Activated CD4-positive, CD25-positive, alpha-beta regulatory T cell (primary cell): ENCODE results near the gene DOC2B.
"Not testable (repeated sequence)": the region's sequence is repeated elsewhere in the genome, so short reads cannot be mapped to it uniquely, and the experiment has no call there.

Source experiments
- DNase-seq, 4 experiments: peaks; one replicate each; lab custom pipeline; 2025; lab: John Stamatoyannopoulos, UW

DOC2B gene

DNA sequence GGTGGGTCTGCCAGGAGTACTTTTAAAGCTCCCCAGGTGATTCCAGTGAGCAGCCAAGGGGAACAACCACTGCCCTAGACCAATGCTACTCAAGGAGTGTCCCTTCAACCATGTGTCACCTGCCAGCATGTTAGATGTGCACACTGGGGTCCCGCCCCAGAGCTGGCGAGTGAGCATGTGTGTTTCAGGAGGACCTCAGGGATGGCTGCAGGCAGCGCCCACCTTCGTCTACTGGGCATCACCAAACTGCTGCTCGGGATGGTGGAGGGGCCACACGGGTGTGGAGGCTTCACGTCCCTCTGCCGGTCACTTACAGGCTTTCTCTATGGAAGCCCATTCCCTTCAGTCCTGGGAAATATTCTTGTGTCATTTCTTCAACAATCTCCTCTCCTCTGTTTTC, 29.0 kb upstream of the DOC2B start:
- DNase-seq, result no peak

DNA sequence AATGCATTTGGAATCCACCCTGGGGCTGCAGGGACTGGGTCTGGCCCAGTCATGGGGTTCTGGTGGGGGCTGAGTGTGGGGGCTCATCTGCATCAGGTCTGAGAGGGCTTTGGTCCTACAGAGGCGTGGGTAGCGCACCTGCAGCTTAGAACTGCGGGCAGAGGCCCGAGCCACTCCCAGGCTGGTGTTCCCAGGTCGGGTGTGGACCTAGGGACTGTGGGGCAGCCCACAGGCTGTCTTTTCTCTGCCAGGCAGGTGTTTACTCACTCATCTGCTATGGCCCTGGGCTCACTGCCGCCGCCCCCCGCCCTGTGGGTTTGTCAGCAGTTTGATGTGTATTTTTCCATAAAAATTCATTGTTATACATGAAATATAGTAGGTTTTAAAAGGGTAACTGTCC, 27.0 kb upstream of the DOC2B start:
- no peak for DNase-seq

DNA sequence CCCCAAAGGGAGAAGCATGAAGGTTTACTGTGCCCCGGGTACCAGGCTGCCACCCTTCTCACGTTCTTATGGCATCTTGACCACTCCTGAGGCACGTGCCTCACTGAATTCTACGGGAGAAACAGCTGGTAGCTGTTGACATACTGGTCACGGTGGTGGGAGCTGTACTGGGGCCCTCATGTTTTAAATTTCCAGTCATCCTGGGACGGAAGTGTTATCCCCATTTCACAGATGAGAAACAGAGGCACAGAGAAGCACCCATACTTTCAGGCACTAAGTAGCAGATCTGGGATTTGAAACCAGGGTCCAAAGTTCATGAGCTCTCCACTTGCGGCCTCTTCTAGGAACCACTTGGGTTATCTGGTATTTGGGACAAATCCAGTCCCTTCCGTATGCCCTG, 26.3 kb upstream of the DOC2B start:
- DNase-seq, result no peak

DNA sequence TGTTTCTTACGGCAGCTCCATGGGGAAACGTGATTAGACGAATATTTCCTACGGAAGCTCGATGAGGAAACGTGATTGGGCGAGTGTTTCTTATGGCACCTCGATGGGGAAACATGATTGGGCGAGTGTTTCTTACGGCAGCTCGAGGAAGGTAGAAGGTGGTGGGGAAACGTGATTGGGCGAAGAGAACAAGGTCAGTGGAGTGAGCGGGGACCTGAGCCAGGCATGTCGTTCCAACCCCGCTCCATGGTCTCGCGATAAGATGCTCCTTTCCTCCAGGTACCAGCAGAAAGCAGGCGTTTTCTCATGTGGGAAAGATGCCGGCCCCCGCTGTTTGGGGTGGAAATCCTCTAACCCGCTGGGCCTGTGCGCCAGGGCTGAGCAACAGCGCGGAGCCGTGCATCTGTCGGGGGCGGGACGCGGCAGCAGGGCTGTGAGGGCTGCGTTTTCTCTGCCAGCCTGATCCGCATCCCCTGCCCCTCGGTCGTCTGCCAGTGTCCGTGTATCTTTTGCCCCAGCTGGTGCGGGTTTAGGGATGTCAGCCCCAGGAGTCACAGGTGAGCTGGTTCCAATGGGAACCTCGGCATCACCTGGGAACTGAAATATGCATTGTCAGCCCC, 25.6 kb upstream of the DOC2B start:
- no peak for DNase-seq

DNA sequence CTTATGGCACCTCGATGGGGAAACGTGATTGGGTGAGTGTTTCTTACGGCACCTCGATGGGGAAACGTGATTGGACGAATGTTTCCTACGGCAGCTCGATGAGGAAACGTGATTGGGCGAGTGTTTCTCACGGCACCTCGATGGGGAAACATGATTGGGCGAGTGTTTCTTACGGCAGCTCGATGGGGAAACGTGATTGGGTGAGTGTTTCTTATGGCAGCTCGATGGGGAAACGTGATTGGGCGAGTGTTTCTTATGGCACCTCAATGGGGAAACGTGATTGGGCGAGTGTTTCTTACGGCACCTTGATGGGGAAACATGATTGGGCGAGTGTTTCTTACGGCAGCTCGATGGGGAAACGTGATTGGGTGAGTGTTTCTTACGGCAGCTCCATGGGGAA, 25.0 kb upstream of the DOC2B start:
- not testable (repeated sequence) for DNase-seq

DNA sequence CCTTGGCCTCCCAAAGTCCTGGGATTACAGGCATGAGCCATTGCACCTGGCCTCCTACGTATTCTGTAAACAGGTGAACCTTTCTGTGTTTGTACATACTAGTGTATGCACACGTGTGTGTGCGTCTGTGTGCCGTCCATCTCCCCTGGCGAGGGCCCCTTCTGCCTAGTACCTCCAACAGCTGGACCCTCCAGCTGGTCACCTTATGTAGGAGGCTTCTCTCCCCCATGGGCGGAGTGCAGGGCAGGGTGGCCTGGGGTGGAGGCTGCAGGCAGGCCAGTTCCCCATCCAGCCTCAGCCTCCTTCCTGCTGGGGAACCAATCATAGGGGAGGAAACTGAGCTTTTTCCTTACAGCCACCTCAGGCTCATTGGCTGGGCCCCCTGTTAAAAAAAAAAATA, 24.4 kb upstream of the DOC2B start:
- no peak for DNase-seq

DNA sequence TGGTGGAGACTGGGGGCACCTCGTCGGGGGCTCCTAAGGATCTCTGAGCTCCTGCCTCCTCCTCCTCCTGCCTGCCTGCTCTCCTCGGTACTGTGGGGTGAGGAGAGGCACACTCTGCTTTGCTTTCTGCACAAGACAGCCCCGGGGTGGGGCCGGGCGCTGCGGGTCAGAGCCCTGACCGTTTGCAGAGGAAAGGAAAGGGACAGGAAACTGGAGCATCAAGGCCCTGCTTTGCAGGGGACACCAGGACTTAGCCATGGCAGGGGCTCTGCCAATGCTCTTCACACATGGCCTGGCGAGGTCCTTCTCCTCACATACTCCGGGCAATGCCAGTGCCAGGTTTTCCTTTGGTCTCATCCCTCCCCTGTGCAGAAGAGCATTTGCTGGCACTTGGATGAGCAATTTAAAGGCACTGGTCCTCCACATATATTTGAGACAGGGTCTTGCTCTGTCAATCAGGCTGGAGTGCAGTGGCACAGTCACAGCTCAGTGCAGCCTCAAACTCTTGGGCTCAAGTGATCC, 23.8 kb upstream of the DOC2B start:
- no peak for DNase-seq

DNA sequence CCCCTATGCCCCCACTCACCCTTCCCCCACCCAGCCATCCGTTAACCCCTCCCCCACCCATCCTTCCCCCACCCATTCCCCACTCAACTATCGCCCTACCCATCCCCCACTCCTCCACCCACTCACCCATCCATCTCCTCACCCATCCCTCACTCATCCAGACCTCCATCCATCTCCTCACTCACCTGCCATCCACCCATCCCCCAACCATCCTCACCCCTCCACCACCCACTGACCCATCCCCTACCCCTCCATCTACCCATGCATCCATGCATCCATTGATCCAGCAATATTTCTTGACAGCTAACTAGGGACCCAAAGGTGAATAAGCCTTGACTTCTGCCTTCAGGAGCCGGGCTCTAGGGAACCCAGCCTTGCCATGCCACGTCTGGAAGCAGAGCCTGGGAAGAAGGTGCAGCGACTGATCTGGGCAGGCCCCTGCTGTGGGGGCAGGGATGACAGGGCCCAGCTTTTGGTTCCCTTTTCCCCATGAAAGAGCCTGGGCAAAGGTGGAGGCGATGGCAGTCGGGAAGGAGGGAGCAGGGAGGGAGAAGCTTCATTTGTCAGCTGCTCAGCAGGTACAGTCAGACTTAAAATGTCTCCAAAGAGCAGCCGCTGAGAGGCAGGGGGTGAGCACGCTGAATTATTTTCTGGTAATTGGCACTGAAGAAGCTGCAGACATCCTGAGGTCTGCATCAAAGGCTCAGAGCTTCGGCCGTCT, 23.1 kb upstream of the DOC2B start:
- no peak for DNase-seq

DNA sequence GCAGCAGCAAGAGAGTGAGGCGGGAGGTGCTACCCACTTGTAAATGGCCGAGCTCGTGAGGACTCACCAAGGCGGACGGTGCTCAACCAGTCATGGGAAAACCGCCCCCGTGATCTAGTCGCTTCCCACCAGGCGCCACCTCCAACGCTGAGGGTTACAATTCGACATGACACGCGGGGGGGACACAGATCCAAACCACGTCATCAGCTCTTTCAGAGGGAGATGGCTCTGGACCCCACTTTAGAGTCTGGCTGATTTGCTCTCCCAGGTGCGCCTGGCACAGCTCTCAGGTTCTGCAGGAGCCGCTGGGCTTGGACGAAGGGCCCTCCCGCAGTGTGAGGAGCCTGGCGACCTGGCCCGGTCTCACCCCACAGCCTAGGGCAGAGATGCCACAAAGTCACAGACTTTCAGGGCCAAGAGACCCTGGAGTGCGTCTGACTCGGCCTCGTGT, 21.1 kb upstream of the DOC2B start:
- no peak for DNase-seq

DNA sequence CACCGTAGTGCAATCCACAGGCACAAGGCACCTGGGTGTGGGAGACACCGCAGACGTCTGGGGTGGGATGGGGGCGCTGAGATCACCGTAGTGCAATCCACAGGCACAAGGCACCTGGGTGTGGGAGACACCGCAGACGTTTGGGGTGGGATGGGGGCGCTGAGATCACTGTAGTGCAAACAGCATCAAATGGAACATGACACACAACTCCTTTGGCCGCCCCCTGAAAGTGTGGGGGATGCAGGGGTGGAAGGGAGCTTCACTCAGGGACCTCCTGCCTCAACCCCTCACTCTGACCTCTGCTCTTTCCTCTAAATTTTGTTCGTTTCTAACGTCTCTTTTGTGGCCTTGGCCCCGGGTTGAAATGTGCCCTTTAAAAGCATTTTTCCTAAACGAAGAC, 20.3 kb upstream of the DOC2B start:
- not testable (repeated sequence) for DNase-seq

DNA sequence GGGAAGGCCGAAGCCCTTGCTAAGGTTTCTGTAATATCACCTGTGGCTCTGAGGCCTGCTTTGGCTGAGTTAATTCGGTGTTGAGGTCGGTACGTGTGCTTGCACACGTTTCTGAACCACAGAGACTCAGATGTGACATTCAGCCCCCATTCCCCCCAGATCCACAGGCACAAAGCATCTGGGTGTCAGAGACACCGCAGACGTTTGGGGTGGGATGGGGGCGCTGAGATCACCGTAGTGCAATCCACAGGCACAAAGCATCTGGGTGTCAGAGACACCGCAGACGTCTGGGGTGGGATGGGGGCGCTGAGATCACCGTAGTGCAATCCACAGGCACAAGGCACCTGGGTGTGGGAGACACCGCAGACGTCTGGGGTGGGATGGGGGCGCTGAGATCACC, 19.8 kb upstream of the DOC2B start:
- not testable (repeated sequence) for DNase-seq

DNA sequence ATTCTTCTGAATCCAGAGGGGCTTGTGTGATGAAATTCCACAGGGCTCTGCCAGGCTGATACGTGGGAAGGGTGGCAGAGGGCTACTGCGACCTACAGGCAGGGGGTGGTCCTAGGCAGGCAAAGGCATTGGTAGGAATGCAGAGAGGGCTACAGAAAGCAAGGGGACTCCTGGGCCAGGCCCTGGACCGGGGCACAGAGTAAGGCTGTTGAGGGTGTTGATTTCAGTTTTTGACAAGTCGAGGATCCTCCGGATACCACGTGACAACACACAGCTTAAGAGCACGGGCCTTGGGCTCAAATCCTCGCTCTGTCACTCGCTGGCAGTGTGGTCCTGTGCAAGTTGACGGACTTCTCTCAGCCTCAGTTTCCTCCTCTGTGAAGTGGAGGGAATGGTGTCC, 19.1 kb upstream of the DOC2B start:
- DNase-seq, result no peak

DNA sequence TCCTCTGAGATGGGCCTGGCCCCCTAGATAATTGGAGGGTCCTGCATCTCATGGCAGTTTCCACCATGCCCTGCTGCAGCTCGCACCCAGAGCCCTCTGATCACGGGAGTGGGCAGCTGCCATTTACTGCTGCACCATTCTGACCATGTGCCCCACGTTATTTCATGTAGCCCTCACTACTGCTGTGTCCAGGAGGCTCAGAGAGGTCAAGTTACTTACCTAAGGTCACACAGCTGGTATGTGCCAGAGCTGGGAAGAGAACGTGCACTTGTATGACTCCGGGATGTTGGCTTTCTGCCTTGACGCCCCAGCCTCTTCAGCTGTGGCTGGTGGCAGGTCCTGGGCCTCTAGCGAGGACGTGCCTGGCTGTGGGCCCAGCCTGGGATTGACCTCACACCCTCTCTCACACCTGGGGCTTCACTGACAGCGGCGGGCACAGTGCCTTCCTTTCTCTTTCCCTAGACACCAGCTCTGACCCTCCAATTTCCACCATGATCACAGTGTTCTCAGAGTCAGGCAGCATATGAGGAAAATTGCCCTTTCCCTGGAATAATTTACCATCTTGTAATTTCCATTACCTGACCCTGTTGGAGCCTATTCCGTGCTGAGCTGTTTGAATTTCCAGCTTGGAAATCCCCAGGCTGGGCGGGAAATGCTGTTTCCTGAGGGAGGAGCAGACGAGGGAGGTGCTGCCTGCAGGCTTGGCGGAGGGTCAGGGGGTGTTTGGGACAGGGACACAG, 18.5 kb upstream of the DOC2B start:
- no peak for DNase-seq

DNA sequence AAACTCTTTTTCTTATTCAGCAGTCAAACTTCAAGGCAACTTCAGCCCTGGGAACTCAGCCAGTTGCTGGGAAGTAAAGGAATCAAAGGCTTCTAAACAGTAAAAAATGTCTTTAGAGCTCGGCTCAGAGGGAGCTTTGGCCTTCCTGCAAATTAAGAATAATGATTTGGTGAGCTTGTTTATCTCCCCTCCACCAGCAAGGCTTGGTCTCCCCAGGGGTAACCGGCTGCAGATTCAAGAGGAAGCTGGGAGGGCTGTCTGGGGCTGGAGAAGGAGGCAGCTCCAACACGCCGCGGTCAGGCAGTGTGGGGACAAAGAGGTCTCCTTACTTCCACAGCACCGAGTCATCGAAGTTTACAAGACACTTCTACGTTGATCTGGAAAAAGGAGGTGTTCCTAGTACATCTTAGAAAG, 17.7 kb upstream of the DOC2B start:
- DNase-seq, result no peak

DNA sequence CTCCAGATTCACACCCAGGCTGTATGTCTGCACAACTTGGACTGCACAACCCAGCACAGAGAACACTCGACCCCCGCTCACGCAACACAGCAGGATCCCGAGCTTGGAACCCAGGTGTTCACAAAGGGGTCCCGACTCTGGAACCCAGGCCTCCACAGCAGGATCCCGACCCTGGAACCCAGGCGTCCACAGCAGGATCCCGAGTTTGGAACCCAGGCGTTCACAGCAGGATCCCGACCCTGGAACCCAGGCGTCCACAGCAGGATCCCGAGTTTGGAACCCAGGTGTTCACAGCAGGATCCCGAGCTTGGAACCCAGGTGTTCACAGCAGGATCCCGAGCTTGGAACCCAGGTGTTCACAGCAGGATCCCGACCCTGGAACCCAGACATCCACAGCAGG, 16.8 kb upstream of the DOC2B start:
- DNase-seq, result not testable (repeated sequence)

DNA sequence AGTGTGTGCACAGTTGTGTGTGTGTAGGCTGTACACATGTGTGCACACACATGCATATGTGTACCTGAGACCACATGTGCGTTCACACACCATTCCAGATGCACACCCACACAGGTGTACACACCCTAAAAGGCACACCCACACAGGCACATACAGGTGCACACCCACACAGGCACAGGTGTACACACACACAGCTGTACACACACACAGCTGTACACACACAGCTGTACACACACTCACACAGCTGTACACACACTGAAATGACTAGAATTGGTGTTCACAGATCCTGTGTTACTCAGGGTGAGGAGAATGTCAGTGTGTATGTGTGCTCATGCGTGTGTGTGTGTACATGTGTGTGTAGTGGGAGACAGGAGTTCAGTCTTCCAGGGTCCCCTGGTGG, 15.9 kb upstream of the DOC2B start:
- DNase-seq, result no peak

DNA sequence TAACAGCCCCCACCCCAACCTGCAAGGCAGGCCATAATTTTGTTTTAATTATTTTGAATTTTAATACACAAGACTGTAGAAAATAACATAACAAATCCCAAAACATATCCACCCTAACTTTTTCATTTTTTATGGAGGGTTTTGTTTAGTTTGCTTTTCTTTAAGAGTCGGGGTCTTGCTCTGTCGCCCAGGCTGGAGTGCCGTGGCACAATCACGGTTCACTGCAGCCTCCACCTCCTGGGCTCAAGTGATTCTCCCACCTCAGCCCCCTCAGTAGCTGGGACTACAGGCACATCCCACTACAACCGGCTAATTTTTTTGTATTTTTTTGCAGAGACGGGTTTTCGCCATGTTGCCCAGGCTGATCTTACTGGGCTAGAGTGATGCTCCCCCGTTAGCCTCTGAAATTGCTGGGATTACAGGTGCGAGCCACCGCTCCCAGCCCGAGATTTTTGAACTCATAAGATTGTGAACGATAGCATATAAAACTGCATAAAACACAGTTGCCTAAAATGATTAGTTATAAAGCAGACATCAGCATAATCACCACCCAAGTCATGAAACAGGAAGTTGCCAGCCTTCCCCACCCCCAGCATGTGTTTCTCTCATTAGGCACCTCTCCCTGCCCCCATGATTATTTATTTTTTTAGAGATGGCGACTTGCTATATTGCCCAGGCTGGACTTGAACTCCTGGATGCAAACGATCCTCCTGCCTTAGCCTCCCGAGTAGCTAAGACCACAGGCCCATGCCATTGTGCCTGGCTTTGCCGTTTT, 13.6 kb upstream of the DOC2B start:
- no peak for DNase-seq

DNA sequence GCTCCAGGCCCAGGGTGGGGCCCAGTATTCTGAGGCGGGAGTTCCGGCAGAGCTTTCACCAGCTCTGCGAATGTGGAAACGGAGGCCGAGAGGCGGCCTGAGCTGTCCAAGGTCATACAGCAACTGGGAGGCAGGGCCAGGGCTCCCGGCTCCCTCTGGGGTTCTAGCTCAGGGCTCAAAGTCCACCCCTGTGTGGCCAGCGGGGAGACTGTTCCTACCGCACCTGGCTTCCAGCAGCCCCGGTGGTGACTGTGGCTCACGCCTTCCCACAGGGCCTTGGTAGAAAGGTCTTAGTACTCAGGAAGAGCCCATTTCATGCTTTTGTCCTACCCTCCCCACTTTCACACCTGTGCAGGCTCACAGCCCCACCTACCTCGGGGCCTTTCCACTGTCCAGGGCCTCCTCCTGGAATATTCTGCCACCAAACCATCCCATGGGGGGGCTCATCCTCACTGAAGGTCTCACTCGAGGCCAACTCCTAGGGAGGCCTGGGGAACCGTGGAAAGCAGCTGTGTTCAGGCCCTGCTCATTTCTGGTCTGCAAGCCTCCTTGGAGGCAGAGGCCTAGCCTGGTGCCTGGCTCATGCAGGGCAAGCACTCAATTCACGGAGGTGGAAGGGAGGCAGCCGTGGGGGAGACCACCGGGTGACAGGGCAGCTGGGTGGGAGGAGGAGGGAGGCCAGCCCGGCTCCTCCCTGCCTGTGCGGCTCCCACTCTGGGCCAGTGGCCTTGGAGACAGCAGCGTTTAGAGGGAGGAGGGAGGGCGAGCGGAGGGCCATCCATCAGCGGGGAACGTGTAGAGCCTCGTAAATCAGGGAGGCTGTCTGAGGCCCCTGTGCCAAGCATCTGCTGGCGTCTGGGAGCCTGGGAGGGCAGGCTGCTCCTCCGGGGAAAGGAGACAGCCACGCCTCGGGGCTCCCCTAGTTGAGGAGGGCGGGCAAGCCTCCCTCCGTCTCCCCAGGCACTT, 12.7 kb upstream of the DOC2B start:
- DNase-seq, result no peak

DNA sequence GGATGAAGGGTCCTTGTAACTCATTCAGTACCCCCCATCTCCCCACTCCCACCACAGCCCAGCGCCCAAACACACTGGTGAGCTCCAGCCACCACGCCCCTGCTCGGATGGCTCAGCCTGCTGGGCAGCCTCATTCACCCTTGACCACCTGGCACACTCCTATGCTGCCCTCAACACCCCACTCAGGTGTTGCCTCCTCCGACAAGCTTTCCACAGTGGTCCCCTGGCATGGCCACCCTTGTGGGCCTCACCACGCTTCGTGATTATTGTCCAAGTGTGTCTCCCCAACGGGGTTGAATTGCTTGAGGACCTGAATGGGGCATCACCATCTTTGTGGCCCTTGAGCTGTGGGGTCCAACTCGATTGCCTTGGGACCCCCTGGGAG, 12.0 kb upstream of the DOC2B start:
- no peak for DNase-seq

DNA sequence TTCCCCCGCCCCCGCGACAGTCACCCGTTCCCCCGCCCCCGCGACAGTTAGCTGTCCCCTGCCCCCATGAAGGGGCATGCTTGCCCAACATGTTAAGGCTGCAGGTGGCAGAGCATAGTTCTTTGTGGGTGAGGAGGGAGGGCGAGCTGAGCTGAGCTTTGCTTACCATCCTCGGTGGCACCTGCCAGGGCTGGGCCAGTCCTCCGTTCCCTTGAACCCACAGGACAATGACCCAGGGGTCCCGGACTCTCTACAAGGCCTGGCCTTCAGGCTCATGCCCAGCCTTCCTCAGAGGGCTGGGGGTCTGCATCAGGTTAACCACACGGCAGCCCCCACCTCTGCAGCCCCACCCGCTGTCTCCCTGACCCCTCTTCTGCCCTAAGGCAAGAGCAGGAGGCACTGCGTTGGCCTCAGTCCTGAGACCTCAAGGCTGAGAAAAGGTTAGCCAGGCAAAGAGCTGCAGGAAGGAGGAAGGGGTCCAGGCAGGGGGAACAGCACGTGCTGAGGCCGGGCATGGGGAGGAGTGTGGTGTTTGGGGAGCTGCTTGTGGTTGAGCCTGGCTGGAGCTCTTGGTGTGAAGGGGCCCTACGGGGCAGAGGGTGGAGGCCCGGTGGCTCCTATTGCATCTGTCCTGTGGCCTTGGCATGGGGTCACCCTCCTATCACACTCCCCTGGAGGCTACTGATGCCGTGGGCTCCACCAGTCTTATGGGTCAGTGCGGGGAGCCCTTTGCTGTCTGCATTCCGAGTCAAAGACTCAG, 11.4 kb upstream of the DOC2B start:
- DNase-seq, result no peak
